Esophagus (tissue), 2 donors: Measurements from ENCODE around the gene FAM240B. TPM values are rescaled to one million over a fixed set of nuclear protein-coding genes. Genes with fewer than 3 reads are reported as not detected.

ENCODE experiments used
- H3K27ac ChIP-seq, 2 donors: one replicate each; pipeline ENCODE4 v1.5.1; 2013; ENCODE audit warnings: low read depth in 2 of 2, mild to moderate bottlenecking in 2 of 2, inconsistent platforms in 1 of 2, low read length in 1 of 2, moderate library complexity in 1 of 2
- H3K27me3 ChIP-seq, 2 donors: one replicate each; pipeline ENCODE4 v1.6.1; 2013; ENCODE audit warnings: low read length in 2 of 2, control low read depth in 1 of 2, mild to moderate bottlenecking in 1 of 2; ENCODE audit not compliant: insufficient read depth in 2 of 2, control insufficient read depth in 1 of 2
- H3K36me3 ChIP-seq, 2 donors: one replicate each; pipeline ENCODE4 v1.6.1; 2013; ENCODE audit warnings: low read length in 1 of 2; ENCODE audit not compliant: control insufficient read depth in 2 of 2, insufficient read depth in 2 of 2
- H3K4me1 ChIP-seq, 2 donors: one replicate each; pipeline ENCODE4 v1.6.1; 2013; ENCODE audit warnings: low read length in 1 of 2; ENCODE audit not compliant: control insufficient read depth in 2 of 2, insufficient read depth in 2 of 2
- H3K4me3 ChIP-seq, 2 donors: one replicate each; pipeline ENCODE4 v1.5.1; 2013; ENCODE audit warnings: low read length in 2 of 2, mild to moderate bottlenecking in 2 of 2, low read depth in 1 of 2, moderate library complexity in 1 of 2
- H3K9me3 ChIP-seq, 2 donors: one replicate each; pipeline ENCODE4 v1.6.1; 2013; ENCODE audit warnings: mild to moderate bottlenecking in 2 of 2, low read depth in 1 of 2, low read length in 1 of 2, moderate library complexity in 1 of 2; ENCODE audit not compliant: control insufficient read depth in 2 of 2, insufficient read depth in 1 of 2
- WGBS, 2 donors: extraction: QIAGEN DNeasy Blood & Tissue Kit; methylation state at CpG; one replicate each; pipeline ENCODE4 v1.1.7; 2013; 5-methylcytosine and 5-hydroxymethylcytosine counted together
- polyA plus RNA-seq, 2 donors: library from polyadenylated mRNA; stranded (reverse); fragments of 200-250 nt; gene quantifications; one replicate each; pipeline ENCODE4 v1.2.3, GENCODE V29; 2013
- donor health status: healthy with polysubstance abuse.
- donor health status: Bipolar disorder and iron deficiency.

FAM240B gene
- polyA plus RNA-seq, 2 donors = not detected

DNA sequence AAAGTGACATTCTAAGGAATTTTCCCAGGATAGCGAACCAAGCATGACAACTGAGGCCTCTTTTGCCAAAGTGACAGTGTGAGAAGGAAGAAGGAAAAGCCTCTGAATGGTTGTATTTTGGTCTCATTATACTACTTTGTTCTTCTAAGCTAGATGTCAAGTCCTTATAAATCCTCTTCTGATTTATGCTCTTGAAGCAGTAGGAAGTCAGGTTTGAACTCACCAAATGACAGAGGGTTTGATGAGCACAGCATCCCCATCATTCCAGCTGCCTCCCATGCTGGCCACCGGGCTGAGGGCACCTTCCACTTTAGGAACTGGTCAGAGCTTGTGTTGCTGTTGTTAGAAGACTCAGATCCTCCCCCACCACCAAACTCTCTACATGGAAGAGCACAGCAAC is 44.1 kb downstream of the FAM240B start:
- Histone ChIP-seq H3K4me3 (no peak overlapping the region), H3K27ac (no peak overlapping the region), H3K9me3 (no peaks in the 10 kb centered on the region), H3K4me1 (peaks cover 0 to 2% of the 10 kb centered on the region in 2 donors), H3K27me3 (no peaks in the 10 kb centered on the region), H3K36me3 (no peaks in the 10 kb centered on the region)
- 79 to 88% methylated on average over 2 of the region's 2 CpGs for WGBS, 2 donors

DNA sequence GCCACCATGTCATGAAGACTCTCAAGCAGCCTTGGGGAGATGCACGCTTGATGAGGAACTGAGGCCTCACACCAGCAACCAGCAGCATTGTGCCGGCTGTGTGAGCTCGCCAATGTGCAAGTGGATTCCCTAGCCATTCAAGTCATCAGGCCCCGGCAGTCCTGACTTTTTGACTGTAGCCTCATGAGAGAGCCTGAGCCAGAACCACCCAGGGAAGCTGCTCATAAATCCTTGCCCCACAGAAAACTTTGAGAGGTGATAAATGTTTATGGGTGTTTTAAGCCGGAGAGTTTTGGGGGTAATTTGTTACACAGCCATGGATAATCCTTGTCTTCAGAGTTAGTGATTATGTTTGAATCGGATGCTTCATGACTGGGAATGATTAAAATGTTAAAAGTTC is 44.7 kb downstream of the FAM240B start:
- H3K4me1 ChIP-seq = peaks cover 0 to 2% of the 10 kb centered on the region in 2 donors
- H3K27ac ChIP-seq = no peak overlapping the region
- no peak overlapping the region for H3K4me3 ChIP-seq
- WGBS, 2 donors = 89 to 92% methylated on average over 6 of the region's 6 CpGs
- no peaks in the 10 kb centered on the region for H3K36me3 ChIP-seq
- no peaks in the 10 kb centered on the region for H3K27me3 ChIP-seq
- H3K9me3 ChIP-seq = no peaks in the 10 kb centered on the region

DNA sequence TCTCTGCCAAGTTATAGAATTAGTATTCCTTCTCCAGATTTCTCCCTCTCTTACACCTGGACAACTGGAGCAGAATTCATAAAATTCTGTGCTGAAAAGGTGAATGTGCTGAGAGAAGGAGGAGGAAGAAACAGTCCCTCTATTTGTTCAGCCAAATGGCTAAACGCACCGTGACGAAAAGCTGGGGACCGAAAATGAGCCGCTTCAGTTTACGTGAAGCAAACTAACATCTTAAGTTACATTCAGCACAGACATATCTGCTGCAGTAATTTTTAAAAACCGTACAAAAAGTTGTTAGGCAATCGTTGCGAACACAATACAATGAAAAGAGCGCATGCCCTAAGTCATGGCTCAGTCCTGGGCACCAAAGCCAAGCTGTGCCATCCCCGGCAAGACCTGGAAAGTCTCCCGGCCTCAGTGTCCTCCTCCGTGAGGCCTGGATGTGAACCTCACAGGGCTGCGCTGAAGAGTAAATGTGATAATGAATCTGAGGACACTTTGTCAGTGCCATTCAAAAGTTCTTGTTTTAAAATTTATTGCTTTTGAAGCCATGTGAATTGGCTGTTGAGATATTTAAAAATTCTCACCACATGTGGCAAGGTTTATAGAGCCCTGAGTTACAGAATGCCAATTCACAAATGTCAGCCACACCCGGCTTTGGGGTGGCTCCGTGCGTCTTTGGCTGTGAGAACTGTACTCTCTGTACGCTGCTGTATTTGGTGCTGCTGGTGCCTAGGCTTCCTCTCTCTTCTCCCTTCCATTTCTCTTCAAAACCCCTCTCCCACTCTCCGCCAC is 46.3 kb downstream of the FAM240B start:
- 95 to 96% methylated on average over 19 of the region's 19 CpGs for WGBS, 2 donors
- H3K4me3 ChIP-seq = no peak overlapping the region
- no peak overlapping the region for H3K27ac ChIP-seq
- no peaks in the 10 kb centered on the region for H3K9me3 ChIP-seq
- H3K27me3 ChIP-seq = no peaks in the 10 kb centered on the region
- peaks cover 0 to 2% of the 10 kb centered on the region in 2 donors for H3K4me1 ChIP-seq
- H3K36me3 ChIP-seq = no peaks in the 10 kb centered on the region

DNA sequence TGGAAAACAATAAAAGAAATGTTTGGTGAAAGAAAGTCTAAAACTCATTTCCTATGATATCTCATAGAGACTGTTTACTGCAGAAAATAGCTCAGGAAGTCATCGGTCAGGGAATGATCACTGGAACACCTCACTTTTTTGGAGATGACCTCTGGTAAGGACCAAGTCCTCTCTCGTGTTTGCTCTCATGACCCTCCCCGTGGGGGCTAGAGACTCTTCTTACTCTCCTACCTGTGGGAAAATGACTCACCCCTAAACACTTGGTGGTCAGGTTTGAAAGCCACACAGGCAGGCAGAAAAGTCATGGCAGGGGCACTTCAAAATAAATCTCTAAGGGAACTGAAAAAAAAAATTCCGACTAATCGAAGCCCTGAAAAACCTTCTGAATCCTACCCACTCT is 48.2 kb downstream of the FAM240B start:
- Histone ChIP-seq H3K4me1 (peaks cover 0 to 2% of the 10 kb centered on the region in 2 donors), H3K36me3 (no peaks in the 10 kb centered on the region), H3K27me3 (no peaks in the 10 kb centered on the region), H3K9me3 (no peaks in the 10 kb centered on the region), H3K27ac (no peak overlapping the region), H3K4me3 (no peak overlapping the region)
- 82 to 84% methylated on average over 5 of the region's 5 CpGs for WGBS, 2 donors

DNA sequence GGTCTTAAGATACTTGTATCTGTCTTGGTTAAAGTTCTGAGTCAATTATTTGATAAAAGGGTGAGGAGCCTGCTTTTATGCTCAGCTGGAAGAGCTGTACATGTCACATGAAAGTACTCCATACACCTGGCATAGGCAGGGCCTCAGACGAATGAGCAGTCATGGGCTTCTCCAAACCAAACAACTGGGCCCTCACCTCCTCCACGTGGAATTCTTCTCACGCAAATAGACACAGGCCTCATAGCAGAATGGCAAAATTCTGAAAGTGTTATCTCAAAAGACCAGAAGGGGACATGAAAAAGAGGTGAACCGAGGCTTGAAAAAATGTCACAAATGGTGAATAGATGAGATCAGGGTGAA is 48.6 kb downstream of the FAM240B start:
- peaks cover 0 to 2% of the 10 kb centered on the region in 2 donors for H3K4me1 ChIP-seq
- H3K27ac ChIP-seq = no peak overlapping the region
- 82 to 87% methylated on average over 4 of the region's 4 CpGs for WGBS, 2 donors
- no peaks in the 10 kb centered on the region for H3K27me3 ChIP-seq
- H3K9me3 ChIP-seq = no peaks in the 10 kb centered on the region
- no peak overlapping the region for H3K4me3 ChIP-seq
- no peaks in the 10 kb centered on the region for H3K36me3 ChIP-seq

DNA sequence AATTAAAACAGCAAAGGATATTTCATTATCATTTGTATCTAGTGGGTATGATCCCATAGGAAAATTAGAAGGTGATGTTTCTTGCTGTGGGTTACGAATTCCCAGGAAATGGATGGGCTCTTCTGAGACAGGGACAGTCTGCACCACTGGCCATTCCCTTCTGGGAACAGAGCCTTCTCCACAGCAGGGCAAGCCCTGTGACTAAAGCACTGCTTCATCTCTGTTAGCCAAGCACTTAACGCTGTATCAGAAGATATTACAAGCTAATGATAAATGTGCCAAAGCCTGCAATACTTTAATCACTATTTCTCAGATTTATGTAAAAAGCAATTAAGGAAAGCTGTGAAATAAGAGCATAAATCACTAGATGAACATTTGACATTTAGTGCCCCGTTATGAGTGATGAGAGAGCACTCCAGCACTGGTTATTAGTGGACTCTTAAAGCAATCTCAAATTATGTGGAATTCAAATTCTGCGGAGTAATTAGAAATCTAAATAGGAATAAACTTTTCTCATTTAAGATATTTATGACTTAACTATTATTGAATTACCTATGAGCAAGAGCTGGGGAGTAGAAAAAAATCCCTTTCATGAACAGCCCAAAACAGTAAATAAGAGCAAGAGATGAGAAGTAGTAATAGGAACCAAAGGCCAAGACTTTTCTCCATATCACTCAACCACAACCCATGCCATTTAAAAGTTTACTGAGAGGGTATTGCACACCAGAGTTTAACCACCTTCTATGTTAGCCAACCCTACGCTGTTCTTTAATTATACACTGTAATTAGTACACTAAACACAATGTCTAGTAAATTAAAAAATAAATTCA is 49.2 kb downstream of the FAM240B start:
- Histone ChIP-seq H3K27me3 (no peaks in the 10 kb centered on the region), H3K36me3 (no peaks in the 10 kb centered on the region), H3K4me3 (no peak overlapping the region), H3K9me3 (no peaks in the 10 kb centered on the region), H3K4me1 (peaks cover 0 to 2% of the 10 kb centered on the region in 2 donors), H3K27ac (no peak overlapping the region)
- 74 to 85% methylated on average over 5 of the region's 5 CpGs for WGBS, 2 donors

DNA sequence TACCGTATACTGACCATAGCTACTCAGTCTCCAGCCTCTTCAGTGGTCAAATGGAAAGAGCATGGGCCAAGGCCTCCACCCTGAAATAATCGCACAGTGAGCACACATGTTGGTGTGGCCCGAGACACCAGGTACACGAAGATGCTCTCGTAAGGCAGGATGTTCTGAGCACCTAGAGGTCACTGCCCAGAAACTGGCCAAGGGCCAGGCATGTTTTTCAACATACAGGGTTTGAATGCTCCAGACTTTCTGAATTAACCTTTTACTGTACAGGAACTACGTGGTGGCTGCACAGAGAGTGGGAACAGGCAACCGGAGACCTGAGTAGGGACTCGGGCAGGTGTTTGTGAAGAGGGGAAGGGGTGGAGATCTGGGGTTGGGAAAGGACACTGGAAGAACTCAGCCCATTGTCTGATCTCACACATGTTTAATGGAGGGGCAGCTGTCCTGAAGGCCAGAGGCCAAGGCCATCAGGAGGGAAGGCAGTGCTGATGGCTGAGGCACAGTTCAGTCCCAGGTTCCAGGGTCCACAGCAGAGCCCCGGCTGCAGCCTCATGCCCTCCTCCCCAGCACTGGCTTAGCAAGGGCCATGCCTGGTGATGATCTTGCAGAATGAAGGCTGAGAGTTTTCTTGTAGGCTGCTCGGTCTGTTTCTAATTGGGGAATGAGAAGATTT is 51.0 kb downstream of the FAM240B start:
- no peak overlapping the region for H3K4me3 ChIP-seq
- H3K9me3 ChIP-seq = no peaks in the 10 kb centered on the region
- no peak overlapping the region for H3K27ac ChIP-seq
- WGBS, 2 donors = 85 to 92% methylated on average over 10 of the region's 10 CpGs
- no peaks in the 10 kb centered on the region for H3K27me3 ChIP-seq
- H3K4me1 ChIP-seq = peaks cover 0 to 2% of the 10 kb centered on the region in 2 donors
- no peaks in the 10 kb centered on the region for H3K36me3 ChIP-seq

DNA sequence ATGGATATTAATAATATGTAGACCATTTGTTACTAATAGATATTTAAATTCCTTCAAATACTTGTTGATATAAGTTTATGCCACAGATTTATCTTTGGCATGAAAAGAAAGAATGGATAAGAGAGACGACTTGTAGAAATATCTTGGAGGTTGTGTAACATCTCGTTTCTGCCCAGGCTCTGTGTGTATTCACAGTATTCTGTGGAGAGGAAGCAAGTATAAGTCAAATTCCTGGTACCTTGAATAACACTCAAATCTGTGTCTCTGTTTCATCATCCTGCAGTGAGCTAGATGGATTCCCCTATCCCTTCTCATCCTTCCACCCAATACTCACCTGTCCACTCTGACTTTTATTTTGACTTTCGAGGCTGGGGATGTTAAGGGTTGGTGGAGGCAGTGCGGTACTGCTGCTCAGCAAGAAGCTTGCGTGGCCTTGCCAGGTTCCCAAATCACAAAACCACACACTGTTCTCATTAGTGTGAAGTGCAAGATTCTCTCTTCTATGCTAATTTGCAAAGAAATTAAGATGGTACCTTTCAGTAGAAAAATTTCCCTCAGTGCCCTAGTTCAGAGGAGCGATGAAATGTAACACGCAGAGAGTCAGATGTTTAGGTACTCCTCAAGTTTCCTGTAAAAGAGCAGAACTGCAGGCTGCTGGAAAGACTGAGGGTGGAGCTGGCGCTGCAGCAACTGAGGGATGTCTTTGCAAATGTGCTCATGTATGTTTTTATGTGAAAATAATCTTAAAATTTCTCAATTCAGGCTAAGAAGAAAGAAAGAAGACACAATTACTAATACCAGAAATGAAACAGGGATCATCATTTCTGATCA is 57.0 kb downstream of the FAM240B start:
- no peaks in the 10 kb centered on the region for H3K27me3 ChIP-seq
- 62 to 64% methylated on average over 8 of the region's 8 CpGs for WGBS, 2 donors

DNA sequence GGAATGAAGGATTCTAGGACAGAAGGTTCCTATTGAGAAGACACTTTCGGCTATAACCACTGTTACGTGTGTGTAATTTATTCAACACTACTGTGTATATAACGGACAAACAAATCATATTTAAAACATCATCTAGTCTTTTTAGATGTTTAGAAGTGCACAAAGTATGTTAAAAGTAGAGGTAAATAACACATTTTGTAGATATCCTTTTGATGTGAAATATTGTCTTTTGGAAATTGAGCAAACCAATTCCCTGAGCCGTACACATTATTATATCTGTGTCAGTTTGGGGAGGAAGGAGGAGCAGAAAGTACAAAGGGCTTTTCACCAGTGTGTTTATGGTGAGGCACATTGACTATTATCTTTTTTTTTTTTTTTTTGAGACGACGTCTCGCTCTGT is 60.4 kb downstream of the FAM240B start:
- Histone ChIP-seq H3K4me1 (no peaks in the 10 kb centered on the region), H3K9me3 (no peaks in the 10 kb centered on the region), H3K36me3 (no peaks in the 10 kb centered on the region), H3K4me3 (no peak overlapping the region), H3K27me3 (no peaks in the 10 kb centered on the region), H3K27ac (no peak overlapping the region)
- 87 to 90% methylated on average over 7 of the region's 7 CpGs for whole genome bisulfite sequencing, 2 donors

More for the DNA sequence above, 57.0 kb downstream of the FAM240B start:
- no peaks in the 10 kb centered on the region for H3K36me3 ChIP-seq
- H3K4me1 ChIP-seq = no peaks in the 10 kb centered on the region
- H3K27ac ChIP-seq = no peak overlapping the region
- no peaks in the 10 kb centered on the region for H3K9me3 ChIP-seq
- H3K4me3 ChIP-seq = no peak overlapping the region
